Esophagus squamous epithelium (tissue), 5 donors: Measurements from ENCODE around the gene SOX6. TPM values are rescaled to one million over a fixed set of nuclear protein-coding genes. Genes with fewer than 3 reads are reported as not detected.

Source experiments
- DNase-seq: peaks from one replicate; lab custom pipeline; 2025; lab: John Stamatoyannopoulos, UW
- H3K27ac ChIP-seq, 4 donors: fragments of 200-600 bp; sonication (generic); one replicate each; pipeline ENCODE4 v1.5.1; 2016 to 2019; ENCODE audit warnings: mild to moderate bottlenecking in 1 of 4
- H3K27me3 ChIP-seq, 4 donors: fragments of 200-600 bp; sonication (generic); 1 replicate in 3 of 4; 2 replicates in 1 of 4; pipeline versions ENCODE4 v1.5.1 to v1.6.0; 2017 to 2021; ENCODE audit warnings: antibody characterized with exemption in 1 of 4
- H3K36me3 ChIP-seq, 3 donors: fragments of 200-600 bp; sonication (generic); one replicate each; pipeline ENCODE4 v1.5.1; 2016 to 2019
- H3K4me1 ChIP-seq, 3 donors: fragments of 200-600 bp; sonication (generic); one replicate each; pipeline ENCODE4 v1.5.1; 2017 to 2019
- H3K4me3 ChIP-seq, 4 donors: fragments of 200-600 bp; sonication (generic); 1 replicate in 3 of 4; 2 replicates in 1 of 4; pipeline ENCODE4 v1.5.1; 2016 to 2019; ENCODE audit warnings: mild to moderate bottlenecking in 2 of 4, moderate library complexity in 1 of 4
- H3K9me3 ChIP-seq, 3 donors: fragments of 200-600 bp; sonication (generic); one replicate each; pipeline ENCODE4 v1.5.1; 2016 to 2019
- POLR2A ChIP-seq, 4 donors: fragments of 450-650 bp; IDR thresholded peaks; one replicate each; pipeline ENCODE4 v1.6.1; 2017; ENCODE audit warnings: antibody characterized with exemption in 4 of 4, mild to moderate bottlenecking in 4 of 4, moderate library complexity in 3 of 4
- WGBS, 2 donors: methylation state at CpG; one replicate each; pipeline ENCODE4 v1.1.5; 2018; 5-methylcytosine and 5-hydroxymethylcytosine counted together
- intact Hi-C: fragments of 100-400 bp; cut with DNase I; formaldehyde crosslinking; loops from one replicate; pipeline ENCODE4 v1.15.0; 2022
- total RNA-seq, 4 donors: library from RNA; depleted of rRNA; stranded (reverse); fragments of >200 nt; gene quantifications; one replicate each; pipeline ENCODE4 v1.1.0, GENCODE V29; 2016
- TF ChIP-seq, protein P1 (sequence below), 6 experiments: fragments of 450-650 bp in 4 of 6; fragments of 200-600 bp in 2 of 6; sonication (generic) in 2 of 6; IDR thresholded peaks; one replicate each; pipeline ENCODE4 v1.5.1; 2016 to 2019; ENCODE audit warnings: antibody characterized with exemption in 6 of 6, mild to moderate bottlenecking in 4 of 6, moderate library complexity in 4 of 6
- donor health status: DM: yes; HTN: yes; CAD: no.

The SOX6 gene
- total RNA-seq, 4 donors from 2014 or later: 7.8 to 16.0 (median 10.6) TPM

- no peaks in the 10 kb centered on the region for H3K27me3 ChIP-seq
- DNase-seq: no peak
- peaks cover 0 to 11% (median 0%) of the 10 kb centered on the region in 3 donors for H3K9me3 ChIP-seq
- WGBS, 2 donors: 89 to 93% methylated on average over 5 of the region's 5 CpGs
- intact Hi-C loops: no loop called here
- H3K27ac ChIP-seq: no peak overlapping the region
- H3K36me3 ChIP-seq: no peaks in the 10 kb centered on the region
- no peaks in the 10 kb centered on the region for H3K4me1 ChIP-seq
- H3K4me3 ChIP-seq: no peak overlapping the region
- TF ChIP-seq, protein P1, sequence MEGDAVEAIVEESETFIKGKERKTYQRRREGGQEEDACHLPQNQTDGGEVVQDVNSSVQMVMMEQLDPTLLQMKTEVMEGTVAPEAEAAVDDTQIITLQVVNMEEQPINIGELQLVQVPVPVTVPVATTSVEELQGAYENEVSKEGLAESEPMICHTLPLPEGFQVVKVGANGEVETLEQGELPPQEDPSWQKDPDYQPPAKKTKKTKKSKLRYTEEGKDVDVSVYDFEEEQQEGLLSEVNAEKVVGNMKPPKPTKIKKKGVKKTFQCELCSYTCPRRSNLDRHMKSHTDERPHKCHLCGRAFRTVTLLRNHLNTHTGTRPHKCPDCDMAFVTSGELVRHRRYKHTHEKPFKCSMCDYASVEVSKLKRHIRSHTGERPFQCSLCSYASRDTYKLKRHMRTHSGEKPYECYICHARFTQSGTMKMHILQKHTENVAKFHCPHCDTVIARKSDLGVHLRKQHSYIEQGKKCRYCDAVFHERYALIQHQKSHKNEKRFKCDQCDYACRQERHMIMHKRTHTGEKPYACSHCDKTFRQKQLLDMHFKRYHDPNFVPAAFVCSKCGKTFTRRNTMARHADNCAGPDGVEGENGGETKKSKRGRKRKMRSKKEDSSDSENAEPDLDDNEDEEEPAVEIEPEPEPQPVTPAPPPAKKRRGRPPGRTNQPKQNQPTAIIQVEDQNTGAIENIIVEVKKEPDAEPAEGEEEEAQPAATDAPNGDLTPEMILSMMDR (IDR thresholded peaks at IDR 0.05): no peak
- TF ChIP-seq POLR2A (IDR thresholded peaks at IDR 0.05): no peak
Observed at GRCh38 chr11:16136792-16137390, 219.5 kb downstream of the SOX6 start.

GRCh38 chr11:16133867-16134266 is 222.5 kb downstream of the SOX6 start:
- H3K9me3 ChIP-seq: peaks cover 0 to 11% (median 0%) of the 10 kb centered on the region in 3 donors

DNA sequence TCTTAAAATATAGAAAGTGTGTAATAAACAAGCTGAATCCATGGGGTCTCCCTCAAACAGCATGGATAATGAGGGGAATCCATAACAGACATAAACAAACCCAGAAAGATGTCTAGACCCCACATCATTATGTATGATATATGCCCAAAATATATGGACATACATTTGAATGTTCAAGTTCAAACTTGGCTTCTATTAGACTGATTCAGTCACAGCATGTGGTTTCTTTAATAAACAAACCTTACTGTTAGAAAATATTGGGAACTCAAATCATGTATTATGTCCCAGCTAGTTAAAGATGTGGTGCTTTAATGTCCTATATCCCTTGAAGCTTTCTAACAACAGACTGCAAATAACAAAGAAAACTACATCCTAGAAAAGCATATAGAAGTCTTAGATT is 228.6 kb downstream of the SOX6 start:
- intact Hi-C loops: no loop called here
- no peak overlapping the region for H3K27ac ChIP-seq
- TF ChIP-seq, protein P1 (IDR thresholded peaks at IDR 0.05): no peak
- TF ChIP-seq POLR2A (IDR thresholded peaks at IDR 0.05): no peak
- no peaks in the 10 kb centered on the region for H3K4me1 ChIP-seq
- no peaks in the 10 kb centered on the region for H3K36me3 ChIP-seq
- H3K27me3 ChIP-seq: no peaks in the 10 kb centered on the region
- no peak overlapping the region for H3K4me3 ChIP-seq
- no peak for DNase-seq
- no peaks in the 10 kb centered on the region for H3K9me3 ChIP-seq

More at GRCh38 chr11:16133867-16134266, 222.5 kb downstream of the SOX6 start:
- 71 to 76% methylated on average over 3 of the region's 3 CpGs for WGBS, 2 donors
- no peaks in the 10 kb centered on the region for H3K4me1 ChIP-seq
- H3K27ac ChIP-seq: no peak overlapping the region
- H3K27me3 ChIP-seq: no peaks in the 10 kb centered on the region
- DNase-seq: no peak
- intact Hi-C loops: no loop called here
- no peak for TF ChIP-seq POLR2A (IDR thresholded peaks at IDR 0.05)
- TF ChIP-seq, protein P1 (IDR thresholded peaks at IDR 0.05): no peak
- H3K36me3 ChIP-seq: no peaks in the 10 kb centered on the region
- no peak overlapping the region for H3K4me3 ChIP-seq

DNA sequence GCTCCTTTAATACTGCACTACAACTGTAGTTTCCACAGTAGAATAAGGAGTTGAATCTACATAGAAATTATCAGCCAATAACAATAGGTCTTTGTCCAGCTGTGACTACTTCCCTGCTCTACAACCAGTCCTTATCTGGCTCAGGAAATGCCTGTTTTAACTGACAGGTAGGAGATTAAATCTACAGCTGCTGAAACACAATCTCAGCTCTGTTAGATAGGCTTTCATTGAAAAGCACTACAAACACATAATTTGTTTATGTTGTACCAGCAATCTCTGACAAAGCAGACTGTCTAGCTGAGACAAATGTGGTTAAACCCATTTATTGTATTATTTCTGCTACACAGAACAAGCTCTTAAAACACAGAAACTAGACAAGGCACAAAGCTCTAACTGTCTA is 230.0 kb downstream of the SOX6 start:
- no peaks in the 10 kb centered on the region for H3K9me3 ChIP-seq
- no peak for TF ChIP-seq POLR2A (IDR thresholded peaks at IDR 0.05)
- TF ChIP-seq, protein P1 (IDR thresholded peaks at IDR 0.05): no peak
- intact Hi-C loops: no loop called here
- no peaks in the 10 kb centered on the region for H3K36me3 ChIP-seq
- H3K27ac ChIP-seq: no peak overlapping the region
- DNase-seq: no peak
- no peaks in the 10 kb centered on the region for H3K27me3 ChIP-seq
- H3K4me3 ChIP-seq: no peak overlapping the region
- H3K4me1 ChIP-seq: no peaks in the 10 kb centered on the region

- intact Hi-C loops: no loop called here
- DNase-seq: no peak
- no peaks in the 10 kb centered on the region for H3K27me3 ChIP-seq
- TF ChIP-seq, protein P1 (IDR thresholded peaks at IDR 0.05): no peak
- no peaks in the 10 kb centered on the region for H3K9me3 ChIP-seq
- no peak overlapping the region for H3K4me3 ChIP-seq
- no peaks in the 10 kb centered on the region for H3K4me1 ChIP-seq
- H3K27ac ChIP-seq: no peak overlapping the region
- no peaks in the 10 kb centered on the region for H3K36me3 ChIP-seq
Observed at GRCh38 chr11:16125796-16126195, 230.6 kb downstream of the SOX6 start.
